Prostate gland (tissue), 2 donors: ENCODE measurements around the gene KCNH6.

ENCODE experiments used
- POLR2A ChIP-seq: fragments of 450-650 bp; IDR thresholded peaks from one replicate; pipeline ENCODE4 v1.6.1; 2016; ENCODE audit warnings: antibody characterized with exemption, mild to moderate bottlenecking
- POLR2AphosphoS5 ChIP-seq: sonication (generic); formaldehyde crosslinking; IDR thresholded peaks from one replicate; pipeline ENCODE4 v1.6.1; 2017; ENCODE audit warnings: antibody characterized with exemption
- TF ChIP-seq, protein P1 (sequence below), 4 experiments: fragments of 200-600 bp in 2 of 4; fragments of 450-650 bp in 2 of 4; sonication (generic) in 2 of 4; IDR thresholded peaks; 1 replicate in 3 of 4; 2 replicates in 1 of 4; pipeline ENCODE4 v1.5.1; 2016 to 2019; ENCODE audit warnings: antibody characterized with exemption in 4 of 4, mild to moderate bottlenecking in 2 of 4, moderate library complexity in 2 of 4

DNA sequence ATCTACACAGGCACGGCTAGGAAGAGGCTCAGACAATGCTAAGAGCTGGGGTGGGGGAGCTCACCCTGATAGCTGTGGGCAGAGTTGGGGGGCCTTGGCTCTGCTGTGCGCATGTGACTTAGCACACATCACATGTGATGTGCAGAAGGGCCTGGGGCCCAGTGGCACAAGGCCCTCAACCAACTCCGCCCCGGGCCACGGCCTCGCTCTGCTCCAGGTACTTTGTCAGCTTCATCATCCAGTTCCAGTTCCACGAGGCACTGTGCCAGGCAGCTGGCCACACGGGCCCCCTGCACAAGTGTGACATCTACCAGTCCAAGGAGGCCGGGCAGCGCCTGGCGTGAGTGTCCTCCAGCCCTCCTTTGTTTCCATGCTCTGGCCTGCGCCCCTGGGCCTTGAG is 27.0 kb upstream of the KCNH6 start:
- TF ChIP-seq POLR2A: no peak
- TF ChIP-seq, protein P1, sequence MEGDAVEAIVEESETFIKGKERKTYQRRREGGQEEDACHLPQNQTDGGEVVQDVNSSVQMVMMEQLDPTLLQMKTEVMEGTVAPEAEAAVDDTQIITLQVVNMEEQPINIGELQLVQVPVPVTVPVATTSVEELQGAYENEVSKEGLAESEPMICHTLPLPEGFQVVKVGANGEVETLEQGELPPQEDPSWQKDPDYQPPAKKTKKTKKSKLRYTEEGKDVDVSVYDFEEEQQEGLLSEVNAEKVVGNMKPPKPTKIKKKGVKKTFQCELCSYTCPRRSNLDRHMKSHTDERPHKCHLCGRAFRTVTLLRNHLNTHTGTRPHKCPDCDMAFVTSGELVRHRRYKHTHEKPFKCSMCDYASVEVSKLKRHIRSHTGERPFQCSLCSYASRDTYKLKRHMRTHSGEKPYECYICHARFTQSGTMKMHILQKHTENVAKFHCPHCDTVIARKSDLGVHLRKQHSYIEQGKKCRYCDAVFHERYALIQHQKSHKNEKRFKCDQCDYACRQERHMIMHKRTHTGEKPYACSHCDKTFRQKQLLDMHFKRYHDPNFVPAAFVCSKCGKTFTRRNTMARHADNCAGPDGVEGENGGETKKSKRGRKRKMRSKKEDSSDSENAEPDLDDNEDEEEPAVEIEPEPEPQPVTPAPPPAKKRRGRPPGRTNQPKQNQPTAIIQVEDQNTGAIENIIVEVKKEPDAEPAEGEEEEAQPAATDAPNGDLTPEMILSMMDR (IDR thresholded peaks at IDR 0.05): no peak
- TF ChIP-seq POLR2AphosphoS5: no peak
